ENCODE measurements around the gene HCLS1.

DNA sequence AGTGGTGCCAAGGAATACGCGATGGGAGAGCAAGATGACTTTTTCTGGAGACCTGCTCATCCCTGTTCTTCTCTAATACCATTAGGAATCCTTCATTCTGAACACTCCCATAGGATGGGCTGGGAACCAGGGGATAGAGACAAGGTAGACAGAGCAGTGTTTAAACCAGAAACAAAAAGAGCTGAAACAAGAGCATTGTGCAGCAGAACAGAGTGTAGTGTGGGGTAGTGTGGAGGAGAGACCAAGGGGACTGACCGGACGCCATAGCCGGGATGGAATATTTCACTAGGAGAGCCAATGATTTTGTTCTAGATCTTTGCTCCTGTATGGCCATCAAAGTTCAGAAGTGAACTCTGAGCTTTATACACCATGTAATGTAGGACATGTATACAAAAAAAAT, 15.6 kb downstream of the HCLS1 start:
- TF ChIP-seq, protein P1, sequence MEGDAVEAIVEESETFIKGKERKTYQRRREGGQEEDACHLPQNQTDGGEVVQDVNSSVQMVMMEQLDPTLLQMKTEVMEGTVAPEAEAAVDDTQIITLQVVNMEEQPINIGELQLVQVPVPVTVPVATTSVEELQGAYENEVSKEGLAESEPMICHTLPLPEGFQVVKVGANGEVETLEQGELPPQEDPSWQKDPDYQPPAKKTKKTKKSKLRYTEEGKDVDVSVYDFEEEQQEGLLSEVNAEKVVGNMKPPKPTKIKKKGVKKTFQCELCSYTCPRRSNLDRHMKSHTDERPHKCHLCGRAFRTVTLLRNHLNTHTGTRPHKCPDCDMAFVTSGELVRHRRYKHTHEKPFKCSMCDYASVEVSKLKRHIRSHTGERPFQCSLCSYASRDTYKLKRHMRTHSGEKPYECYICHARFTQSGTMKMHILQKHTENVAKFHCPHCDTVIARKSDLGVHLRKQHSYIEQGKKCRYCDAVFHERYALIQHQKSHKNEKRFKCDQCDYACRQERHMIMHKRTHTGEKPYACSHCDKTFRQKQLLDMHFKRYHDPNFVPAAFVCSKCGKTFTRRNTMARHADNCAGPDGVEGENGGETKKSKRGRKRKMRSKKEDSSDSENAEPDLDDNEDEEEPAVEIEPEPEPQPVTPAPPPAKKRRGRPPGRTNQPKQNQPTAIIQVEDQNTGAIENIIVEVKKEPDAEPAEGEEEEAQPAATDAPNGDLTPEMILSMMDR (IDR thresholded peaks at IDR 0.05; ENCODE audit: insufficient read depth, low read depth, low read length): no peak
- no peak for TF ChIP-seq EZH2 (IDR thresholded peaks at IDR 0.05; ENCODE audit: insufficient read depth, low read length)

Data from astrocyte (in vitro differentiated cells and primary cell).